ENCODE measurements around the gene MAML2. TPM values are rescaled to one million over a fixed set of nuclear protein-coding genes. Genes with fewer than 3 reads are reported as not detected.

MAML2 gene
- total RNA-seq, 1 experiment from 2014 or later, result 2.7 TPM

GRCh38 chr11:96124155-96124554 lies 218.8 kb downstream of the MAML2 start:
- Histone ChIP-seq H3K79me2 (ENCODE audit: insufficient read depth, low read length) (no peaks in the 10 kb centered on the region), H3K4me2 (ENCODE audit: insufficient read depth, insufficient read length, low read length) (no peak overlapping the region), H2BK5ac (ENCODE audit: insufficient read length, low read length) (no peak overlapping the region), H3K79me1 (ENCODE audit: insufficient read depth, low read depth, low read length, poor library complexity, severe bottlenecking) (no peaks in the 10 kb centered on the region), H3K23me2 (ENCODE audit: insufficient read length, low read depth, low read length, poor library complexity, severe bottlenecking) (no peaks in the 10 kb centered on the region), H4K91ac (ENCODE audit: insufficient read length, low read depth, low read length) (no peak overlapping the region), H3K23ac (ENCODE audit: insufficient read length, low read depth, low read length) (no peak overlapping the region), H3K4me1 (ENCODE audit: insufficient read depth, low read length) (no peaks in the 10 kb centered on the region; the same call in 1 of the 2 replicates), H3K27me3 (ENCODE audit: insufficient read depth, low read length) (no peaks in the 10 kb centered on the region), H2BK20ac (ENCODE audit: low read depth, low read length, poor library complexity, severe bottlenecking) (no peak overlapping the region), H2BK120ac (ENCODE audit: low read depth, low read length, poor library complexity, severe bottlenecking) (no peak overlapping the region), H3K14ac (ENCODE audit: insufficient read depth, low read length) (no peak overlapping the region), H3K27ac (ENCODE audit: insufficient read length, low read depth, low read length) (no peak overlapping the region), H2BK15ac (ENCODE audit: low read depth, low read length) (no peak overlapping the region), H3T11ph (ENCODE audit: low read length) (no peak overlapping the region), H3K4ac (ENCODE audit: low read depth, low read length) (no peak overlapping the region), H4K8ac (replicated peaks; ENCODE audit: insufficient read length, low read depth, low read length) (no peak overlapping the region), H4K5ac (ENCODE audit: insufficient read length, low read depth, low read length) (no peak overlapping the region), H3K9me3 (ENCODE audit: control insufficient read depth, low read depth, low read length) (no peaks in the 10 kb centered on the region), H2AFZ (ENCODE audit: low read length) (no peak overlapping the region), H3K56ac (ENCODE audit: insufficient read length, low read depth, low read length) (no peak overlapping the region), H4K20me1 (ENCODE audit: control insufficient read depth, insufficient read depth, insufficient read length) (no peaks in the 10 kb centered on the region), H3K9ac (ENCODE audit: extremely low read depth, insufficient read length, low read length) (no peak overlapping the region), H3K18ac (ENCODE audit: insufficient read length, low read depth, low read length) (no peak overlapping the region), H2BK12ac (ENCODE audit: insufficient read length, low read depth, low read length) (no peak overlapping the region), H2AK5ac (ENCODE audit: insufficient read length, low read length) (no peak overlapping the region)
- Mint-ChIP-seq H3K4me3 (no peak overlapping the region), H3K36me3 (ENCODE audit: insufficient read depth in 1 of 3, low read depth in 3 of 3) (no peaks in the 10 kb centered on the region; a peak in 1 of 7 replicates), H3K9me3 (no peaks in the 10 kb centered on the region; a peak in 1 of 5 replicates), H3K27ac (no peak overlapping the region), H3K4me1 (peaks cover 4 to 11% of the 10 kb centered on the region in 2 experiments; a peak in 3 of 4 replicates), H3K27me3 (ENCODE audit: low read depth) (no peaks in the 10 kb centered on the region)
- DNase-seq, result no peak
- no peak for TF ChIP-seq CTCF (conservative IDR thresholded peaks at IDR 0.05)
- WGBS (ENCODE audit: extremely low coverage, insufficient read length, low lambda C conversion rate), result no CpG with 5 or more reads among the region's 2 CpGs
